ENCODE measurements around the gene RAB44. TPM values are rescaled to one million over a fixed set of nuclear protein-coding genes. Genes with fewer than 3 reads are reported as not detected.

The RAB44 gene
- total and polyA plus RNA-seq, 2 of the 13 experiments (the other 11 are each of a cell fraction or from before 2014, with no cell fraction given): not detected

DNA sequence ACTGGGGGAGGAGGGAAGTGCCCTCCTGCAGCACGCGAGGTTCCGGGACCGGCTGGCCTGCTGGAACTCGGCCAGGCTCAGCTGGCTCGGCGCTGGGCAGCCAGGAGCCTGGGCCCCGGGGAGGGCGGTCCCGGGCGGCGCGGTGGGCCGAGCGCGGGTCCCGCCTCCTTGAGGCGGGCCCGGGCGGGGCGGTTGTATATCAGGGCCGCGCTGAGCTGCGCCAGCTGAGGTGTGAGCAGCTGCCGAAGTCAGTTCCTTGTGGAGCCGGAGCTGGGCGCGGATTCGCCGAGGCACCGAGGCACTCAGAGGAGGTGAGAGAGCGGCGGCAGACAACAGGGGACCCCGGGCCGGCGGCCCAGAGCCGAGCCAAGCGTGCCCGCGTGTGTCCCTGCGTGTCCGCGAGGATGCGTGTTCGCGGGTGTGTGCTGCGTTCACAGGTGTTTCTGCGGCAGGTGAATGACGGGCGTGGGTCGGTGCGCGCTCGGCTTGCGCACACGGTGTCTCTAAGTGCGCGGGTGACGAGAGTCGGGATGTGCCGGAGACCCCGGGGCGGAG lies 19.1 kb upstream of the RAB44 start, which contains the start of gene CDKN1A (continued):
- TF ChIP-seq, protein P1, sequence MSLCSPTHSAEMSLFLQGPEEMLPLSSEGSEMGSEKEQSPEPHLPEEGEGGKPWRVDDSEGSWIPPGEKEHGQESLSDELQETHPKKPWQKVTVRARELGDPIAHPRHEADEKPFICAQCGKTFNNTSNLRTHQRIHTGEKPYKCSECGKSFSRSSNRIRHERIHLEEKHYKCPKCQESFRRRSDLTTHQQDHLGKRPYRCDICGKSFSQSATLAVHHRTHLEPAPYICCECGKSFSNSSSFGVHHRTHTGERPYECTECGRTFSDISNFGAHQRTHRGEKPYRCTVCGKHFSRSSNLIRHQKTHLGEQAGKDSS (CRISPR knock-in tag; IDR thresholded peaks at IDR 0.05; ENCODE audit: borderline replicate concordance, low read depth): peak; percentile 92; the same call in 1 of the 2 replicates
- TF ChIP-seq ZNF746 (CRISPR knock-in tag; IDR thresholded peaks at IDR 0.05) (peak; percentile 66; the same call in 1 of the 2 replicates), YEATS4 (CRISPR knock-in tag; IDR thresholded peaks at IDR 0.05; ENCODE audit: borderline replicate concordance) (no peak; the same call in 1 of the 2 replicates), TAF1 (CRISPR knock-in tag; IDR thresholded peaks at IDR 0.05) (peak; percentile 96), SP1 (IDR thresholded peaks at IDR 0.05) (no peak), SP1 (CRISPR knock-in tag; IDR thresholded peaks at IDR 0.05) (peak; percentile 40; the same call in 1 of the 2 replicates), HES4 (CRISPR knock-in tag; IDR thresholded peaks at IDR 0.05; ENCODE audit: borderline replicate concordance) (peak; percentile 53; the same call in 1 of the 2 replicates), ZNF383 (CRISPR knock-in tag; IDR thresholded peaks at IDR 0.05; ENCODE audit: borderline replicate concordance) (no peak), FOXP1 (IDR thresholded peaks at IDR 0.05) (no peak), FOXP1 (CRISPR knock-in tag; IDR thresholded peaks at IDR 0.05) (peak; percentile 32; the same call in 1 of the 2 replicates), BRCA1 (CRISPR knock-in tag; IDR thresholded peaks at IDR 0.05) (no peak), ETV6 (CRISPR knock-in tag; conservative IDR thresholded peaks at IDR 0.05) (peak; percentile 87)
- TF ChIP-seq, protein P2, sequence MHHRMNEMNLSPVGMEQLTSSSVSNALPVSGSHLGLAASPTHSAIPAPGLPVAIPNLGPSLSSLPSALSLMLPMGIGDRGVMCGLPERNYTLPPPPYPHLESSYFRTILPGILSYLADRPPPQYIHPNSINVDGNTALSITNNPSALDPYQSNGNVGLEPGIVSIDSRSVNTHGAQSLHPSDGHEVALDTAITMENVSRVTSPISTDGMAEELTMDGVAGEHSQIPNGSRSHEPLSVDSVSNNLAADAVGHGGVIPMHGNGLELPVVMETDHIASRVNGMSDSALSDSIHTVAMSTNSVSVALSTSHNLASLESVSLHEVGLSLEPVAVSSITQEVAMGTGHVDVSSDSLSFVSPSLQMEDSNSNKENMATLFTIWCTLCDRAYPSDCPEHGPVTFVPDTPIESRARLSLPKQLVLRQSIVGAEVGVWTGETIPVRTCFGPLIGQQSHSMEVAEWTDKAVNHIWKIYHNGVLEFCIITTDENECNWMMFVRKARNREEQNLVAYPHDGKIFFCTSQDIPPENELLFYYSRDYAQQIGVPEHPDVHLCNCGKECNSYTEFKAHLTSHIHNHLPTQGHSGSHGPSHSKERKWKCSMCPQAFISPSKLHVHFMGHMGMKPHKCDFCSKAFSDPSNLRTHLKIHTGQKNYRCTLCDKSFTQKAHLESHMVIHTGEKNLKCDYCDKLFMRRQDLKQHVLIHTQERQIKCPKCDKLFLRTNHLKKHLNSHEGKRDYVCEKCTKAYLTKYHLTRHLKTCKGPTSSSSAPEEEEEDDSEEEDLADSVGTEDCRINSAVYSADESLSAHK (CRISPR knock-in tag; IDR thresholded peaks at IDR 0.05; ENCODE audit: borderline replicate concordance): peak; percentile 73; the same call in 1 of the 2 replicates
- TF ChIP-seq, protein P3, sequence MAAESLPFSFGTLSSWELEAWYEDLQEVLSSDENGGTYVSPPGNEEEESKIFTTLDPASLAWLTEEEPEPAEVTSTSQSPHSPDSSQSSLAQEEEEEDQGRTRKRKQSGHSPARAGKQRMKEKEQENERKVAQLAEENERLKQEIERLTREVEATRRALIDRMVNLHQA (CRISPR knock-in tag; IDR thresholded peaks at IDR 0.05): no peak
- TF ChIP-seq, protein P4, sequence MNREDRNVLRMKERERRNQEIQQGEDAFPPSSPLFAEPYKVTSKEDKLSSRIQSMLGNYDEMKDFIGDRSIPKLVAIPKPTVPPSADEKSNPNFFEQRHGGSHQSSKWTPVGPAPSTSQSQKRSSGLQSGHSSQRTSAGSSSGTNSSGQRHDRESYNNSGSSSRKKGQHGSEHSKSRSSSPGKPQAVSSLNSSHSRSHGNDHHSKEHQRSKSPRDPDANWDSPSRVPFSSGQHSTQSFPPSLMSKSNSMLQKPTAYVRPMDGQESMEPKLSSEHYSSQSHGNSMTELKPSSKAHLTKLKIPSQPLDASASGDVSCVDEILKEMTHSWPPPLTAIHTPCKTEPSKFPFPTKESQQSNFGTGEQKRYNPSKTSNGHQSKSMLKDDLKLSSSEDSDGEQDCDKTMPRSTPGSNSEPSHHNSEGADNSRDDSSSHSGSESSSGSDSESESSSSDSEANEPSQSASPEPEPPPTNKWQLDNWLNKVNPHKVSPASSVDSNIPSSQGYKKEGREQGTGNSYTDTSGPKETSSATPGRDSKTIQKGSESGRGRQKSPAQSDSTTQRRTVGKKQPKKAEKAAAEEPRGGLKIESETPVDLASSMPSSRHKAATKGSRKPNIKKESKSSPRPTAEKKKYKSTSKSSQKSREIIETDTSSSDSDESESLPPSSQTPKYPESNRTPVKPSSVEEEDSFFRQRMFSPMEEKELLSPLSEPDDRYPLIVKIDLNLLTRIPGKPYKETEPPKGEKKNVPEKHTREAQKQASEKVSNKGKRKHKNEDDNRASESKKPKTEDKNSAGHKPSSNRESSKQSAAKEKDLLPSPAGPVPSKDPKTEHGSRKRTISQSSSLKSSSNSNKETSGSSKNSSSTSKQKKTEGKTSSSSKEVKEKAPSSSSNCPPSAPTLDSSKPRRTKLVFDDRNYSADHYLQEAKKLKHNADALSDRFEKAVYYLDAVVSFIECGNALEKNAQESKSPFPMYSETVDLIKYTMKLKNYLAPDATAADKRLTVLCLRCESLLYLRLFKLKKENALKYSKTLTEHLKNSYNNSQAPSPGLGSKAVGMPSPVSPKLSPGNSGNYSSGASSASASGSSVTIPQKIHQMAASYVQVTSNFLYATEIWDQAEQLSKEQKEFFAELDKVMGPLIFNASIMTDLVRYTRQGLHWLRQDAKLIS (CRISPR knock-in tag; IDR thresholded peaks at IDR 0.05): peak; percentile 81; the same call in 1 of the 2 replicates
- TF ChIP-seq, protein P5, sequence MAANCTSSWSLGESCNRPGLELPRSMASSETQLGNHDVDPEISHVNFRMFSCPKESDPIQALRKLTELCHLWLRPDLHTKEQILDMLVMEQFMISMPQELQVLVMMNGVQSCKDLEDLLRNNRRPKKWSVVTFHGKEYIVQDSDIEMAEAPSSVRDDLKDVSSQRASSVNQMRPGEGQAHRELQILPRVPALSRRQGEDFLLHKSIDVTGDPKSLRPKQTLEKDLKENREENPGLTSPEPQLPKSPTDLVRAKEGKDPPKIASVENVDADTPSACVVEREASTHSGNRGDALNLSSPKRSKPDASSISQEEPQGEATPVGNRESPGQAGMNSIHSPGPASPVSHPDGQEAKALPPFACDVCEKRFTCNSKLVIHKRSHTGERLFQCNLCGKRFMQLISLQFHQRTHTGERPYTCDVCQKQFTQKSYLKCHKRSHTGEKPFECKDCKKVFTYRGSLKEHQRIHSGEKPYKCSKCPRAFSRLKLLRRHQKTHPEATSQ (CRISPR knock-in tag; IDR thresholded peaks at IDR 0.05; ENCODE audit: borderline replicate concordance): 0 out of 2 replicates have a peak, but pooled peaks have one; percentile 81
- TF ChIP-seq, protein P6, sequence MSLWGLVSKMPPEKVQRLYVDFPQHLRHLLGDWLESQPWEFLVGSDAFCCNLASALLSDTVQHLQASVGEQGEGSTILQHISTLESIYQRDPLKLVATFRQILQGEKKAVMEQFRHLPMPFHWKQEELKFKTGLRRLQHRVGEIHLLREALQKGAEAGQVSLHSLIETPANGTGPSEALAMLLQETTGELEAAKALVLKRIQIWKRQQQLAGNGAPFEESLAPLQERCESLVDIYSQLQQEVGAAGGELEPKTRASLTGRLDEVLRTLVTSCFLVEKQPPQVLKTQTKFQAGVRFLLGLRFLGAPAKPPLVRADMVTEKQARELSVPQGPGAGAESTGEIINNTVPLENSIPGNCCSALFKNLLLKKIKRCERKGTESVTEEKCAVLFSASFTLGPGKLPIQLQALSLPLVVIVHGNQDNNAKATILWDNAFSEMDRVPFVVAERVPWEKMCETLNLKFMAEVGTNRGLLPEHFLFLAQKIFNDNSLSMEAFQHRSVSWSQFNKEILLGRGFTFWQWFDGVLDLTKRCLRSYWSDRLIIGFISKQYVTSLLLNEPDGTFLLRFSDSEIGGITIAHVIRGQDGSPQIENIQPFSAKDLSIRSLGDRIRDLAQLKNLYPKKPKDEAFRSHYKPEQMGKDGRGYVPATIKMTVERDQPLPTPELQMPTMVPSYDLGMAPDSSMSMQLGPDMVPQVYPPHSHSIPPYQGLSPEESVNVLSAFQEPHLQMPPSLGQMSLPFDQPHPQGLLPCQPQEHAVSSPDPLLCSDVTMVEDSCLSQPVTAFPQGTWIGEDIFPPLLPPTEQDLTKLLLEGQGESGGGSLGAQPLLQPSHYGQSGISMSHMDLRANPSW (CRISPR knock-in tag; IDR thresholded peaks at IDR 0.05; ENCODE audit: borderline replicate concordance): no peak
